Stimulated activated CD4-positive, alpha-beta T cell treated with anti-CD3 and anti-CD28 coated beads, Interleukin-15, amount 100 ng/mL, for 48 hours (primary cell): Measurements from ENCODE around the gene NECTIN2.
A peak's percentile ranks its signal among the peaks of the same experiment; 100 is the strongest.

Experiments
- DNase-seq, 2 donors: peaks; one replicate each; pipeline ENCODE4 v3.0.0-alpha.2; 2020; ENCODE audit warnings: low read depth in 2 of 2

Gene NECTIN2

DNA sequence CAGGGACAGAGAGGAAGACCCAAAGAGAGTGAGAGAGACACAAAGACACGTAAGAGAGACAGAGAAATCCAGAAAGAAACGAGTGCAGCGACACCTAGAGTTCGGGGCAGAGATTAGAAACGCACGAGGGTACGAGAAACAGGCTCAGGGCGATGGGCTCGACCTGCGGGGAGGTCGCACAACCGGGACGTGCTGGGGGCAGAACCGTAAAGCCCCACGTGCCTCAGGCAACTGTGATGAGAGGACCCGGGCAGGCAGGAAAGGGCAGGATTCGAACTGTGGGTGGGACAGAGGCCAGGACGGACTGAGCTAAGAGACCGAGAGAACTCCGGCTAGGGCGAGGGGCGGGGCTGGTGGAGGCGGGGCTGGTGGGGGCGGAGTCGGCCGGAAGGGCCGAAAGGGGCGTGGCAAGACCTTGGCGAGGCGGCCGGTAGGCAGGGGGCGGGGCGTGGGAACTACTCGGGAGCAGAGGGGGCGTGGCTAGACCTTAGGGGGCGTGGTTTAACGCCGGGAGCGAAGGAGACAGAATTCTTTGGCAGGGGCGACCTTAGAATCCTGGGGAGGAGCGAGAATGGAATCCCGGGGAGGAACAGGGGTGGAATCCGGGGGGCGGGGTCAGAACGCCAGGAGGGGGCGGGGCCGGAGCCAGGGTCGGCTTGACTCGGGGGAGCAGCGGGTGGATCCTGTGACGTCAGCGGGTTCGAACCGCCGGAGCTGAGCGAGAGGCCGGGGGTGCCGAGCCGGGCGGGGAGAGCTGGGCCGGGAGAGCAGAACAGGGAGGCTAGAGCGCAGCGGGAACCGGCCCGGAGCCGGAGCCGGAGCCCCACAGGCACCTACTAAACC lies at the start of gene NECTIN2:
Gene NECTIN2 (plus strand): TSS at position 686 of the 843 bp plus-strand sequence. CDS start 229 bp downstream, outside the sequence.
- peak; percentile 89 to 90 for DNase-seq

DNA sequence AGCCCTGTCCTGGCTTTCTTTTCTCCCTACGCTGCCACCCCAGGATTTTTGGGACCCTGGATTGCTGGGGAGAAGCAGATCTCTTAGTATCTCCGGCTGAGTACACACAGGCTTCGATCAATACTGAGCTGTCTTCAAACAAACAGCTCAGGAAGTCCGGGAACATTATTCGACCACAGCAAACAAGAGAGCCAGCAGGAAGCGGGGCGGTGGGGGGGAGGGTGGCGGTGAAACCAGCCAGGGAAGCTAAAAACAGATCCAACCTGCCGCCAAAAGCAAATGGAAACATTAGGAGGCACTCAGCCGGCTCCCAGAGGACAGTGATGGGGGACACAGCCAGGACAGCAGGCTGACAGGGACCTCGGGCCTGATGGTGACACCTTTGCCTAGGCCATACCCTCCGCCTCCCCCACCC lies 49.4 kb upstream of the NECTIN2 start:
- DNase-seq, result no peak

DNA sequence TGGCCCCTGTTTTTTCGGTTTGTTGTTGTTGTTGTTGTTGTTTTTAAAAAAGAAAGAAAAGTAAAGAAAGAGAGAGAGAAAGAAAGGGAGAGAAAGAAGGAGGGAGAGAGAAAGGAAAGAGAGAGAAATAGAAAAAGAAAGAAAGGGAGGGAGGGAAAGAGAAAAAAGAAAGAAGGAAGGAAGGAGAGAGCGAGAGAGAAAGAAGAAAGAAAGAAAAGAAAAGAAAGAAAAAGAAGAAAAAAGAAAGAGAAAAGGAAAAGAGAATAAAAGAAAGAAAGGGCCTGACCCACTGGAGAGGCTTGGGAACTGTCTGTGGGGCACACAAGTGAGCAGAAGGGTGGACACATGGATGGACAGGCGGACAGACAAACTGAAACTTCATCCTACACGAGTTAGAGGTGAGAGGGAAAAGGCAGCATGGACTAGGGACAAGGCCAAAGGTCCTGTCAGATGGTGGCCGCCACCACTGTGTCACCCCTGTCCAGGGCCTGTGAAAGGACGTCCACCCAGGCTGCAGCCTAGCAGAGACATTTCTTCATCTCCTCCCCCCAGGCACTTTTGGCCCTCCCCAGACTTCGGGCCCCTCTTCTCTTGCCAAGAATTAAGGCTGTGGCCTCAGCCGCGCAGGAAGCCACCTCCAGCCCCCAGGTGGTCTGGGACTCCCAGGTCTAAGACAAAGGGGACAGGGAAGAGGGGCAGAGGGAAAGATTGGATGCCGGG lies 46.3 kb upstream of the NECTIN2 start:
- DNase-seq, result no peak

- DNase-seq, result peak; percentile 70 to 79
Observed at GRCh38 chr19:44800461-44800860, 45.6 kb upstream of the NECTIN2 start.

DNA sequence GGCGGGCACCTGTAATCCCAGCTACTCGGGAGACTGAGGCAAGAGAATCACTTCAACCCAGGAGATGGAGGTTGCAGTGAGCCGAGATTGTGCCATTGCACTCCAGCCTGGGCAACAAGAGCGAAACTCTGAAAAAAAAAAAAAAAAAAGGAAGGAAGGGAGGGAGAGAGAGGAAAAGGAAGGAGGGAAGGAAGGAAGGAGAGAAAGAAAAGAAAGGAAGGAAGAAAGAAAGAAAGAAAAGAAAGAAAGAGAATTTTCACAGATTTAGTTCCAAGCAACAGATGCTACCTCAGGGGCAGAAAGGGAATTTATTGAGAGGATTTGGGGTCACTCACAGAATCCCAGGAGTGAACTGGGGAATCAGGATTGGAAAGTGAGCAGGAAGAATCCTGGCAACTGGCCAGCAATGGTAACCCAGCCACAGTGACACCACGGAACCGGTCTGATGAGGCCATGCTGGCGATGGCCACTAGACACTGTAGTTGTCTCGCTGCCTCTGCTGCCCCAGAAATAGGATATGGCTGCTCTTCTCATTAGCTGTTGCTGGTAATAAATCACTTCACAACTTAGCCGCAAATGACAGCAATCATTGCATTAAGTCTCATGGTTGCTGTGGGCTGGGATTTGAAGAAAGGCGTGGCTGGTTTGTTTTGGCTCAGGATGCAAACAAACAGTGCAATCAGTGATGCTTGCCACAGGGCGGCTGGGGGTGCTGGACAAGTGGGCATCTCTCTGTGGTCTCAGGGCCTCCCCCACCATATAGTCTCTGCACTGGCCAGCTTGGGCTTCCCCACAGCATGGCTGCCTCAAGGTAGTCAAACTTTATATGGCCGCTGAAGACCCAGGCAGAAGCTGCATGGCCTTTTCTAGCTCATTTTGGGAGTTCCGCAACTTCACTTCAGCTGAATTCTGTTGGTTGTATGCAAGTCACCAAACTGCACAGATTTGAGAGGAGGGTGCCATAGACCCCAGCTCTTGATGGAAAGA lies 42.4 kb upstream of the NECTIN2 start:
- DNase-seq, result no peak

DNA sequence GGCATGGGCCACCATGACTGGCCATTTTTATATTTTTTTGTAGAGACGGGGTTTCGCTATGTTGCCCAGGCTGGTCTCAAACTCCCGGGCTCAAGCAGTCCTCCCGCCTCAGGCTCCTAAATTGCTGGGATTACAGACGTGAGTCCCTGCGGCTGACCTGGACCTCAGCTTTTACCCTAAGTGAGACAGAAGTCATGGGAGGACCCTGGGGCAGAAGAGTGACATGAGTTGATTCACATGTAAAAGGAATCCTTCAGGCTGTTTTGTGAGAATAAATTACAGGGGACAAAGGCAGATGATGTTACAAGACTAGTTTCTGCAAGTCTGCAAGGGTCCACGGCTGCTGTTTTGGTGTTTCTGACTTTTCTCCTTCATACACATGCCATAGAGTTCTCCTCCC lies 39.8 kb upstream of the NECTIN2 start:
- DNase-seq, result no peak

DNA sequence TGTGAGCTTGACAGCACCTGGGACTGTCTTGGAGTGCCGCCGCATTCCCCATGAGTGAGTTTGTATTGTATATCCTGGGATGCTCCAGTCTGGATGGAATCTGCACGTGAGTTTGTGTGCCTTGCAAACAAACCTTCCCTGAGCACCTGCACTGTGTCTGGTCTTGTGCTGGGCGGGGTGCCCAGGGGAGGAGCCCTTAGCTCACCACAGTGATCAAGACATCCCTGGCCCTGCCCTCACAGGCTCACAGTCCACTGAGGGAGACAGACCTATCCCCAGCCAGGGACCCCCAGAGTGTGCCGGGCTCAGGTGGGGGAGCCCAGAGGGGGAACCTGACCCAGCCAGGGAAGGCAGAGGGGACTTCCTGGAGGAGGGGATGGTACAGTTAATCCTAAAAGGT lies 38.9 kb upstream of the NECTIN2 start:
- DNase-seq, result no peak

GRCh38 chr19:44807652-44808462 lies 38.2 kb upstream of the NECTIN2 start:
- DNase-seq, result no peak

GRCh38 chr19:44808463-44809371 lies 37.4 kb upstream of the NECTIN2 start, which contains the start of gene BCAM:
BCAM (plus strand) TSS chr19:44809103; CDS start chr19:44809125, 22 bp downstream.
- DNase-seq, result no peak

GRCh38 chr19:44809577-44810233 lies 36.4 kb upstream of the NECTIN2 start:
- no peak for DNase-seq

GRCh38 chr19:44810234-44811121 lies 35.6 kb upstream of the NECTIN2 start:
- DNase-seq, result no peak

- DNase-seq, result no peak
Observed at GRCh38 chr19:44811122-44811419, 35.0 kb upstream of the NECTIN2 start.

GRCh38 chr19:44812142-44812718 lies 33.9 kb upstream of the NECTIN2 start:
- no peak for DNase-seq

DNA sequence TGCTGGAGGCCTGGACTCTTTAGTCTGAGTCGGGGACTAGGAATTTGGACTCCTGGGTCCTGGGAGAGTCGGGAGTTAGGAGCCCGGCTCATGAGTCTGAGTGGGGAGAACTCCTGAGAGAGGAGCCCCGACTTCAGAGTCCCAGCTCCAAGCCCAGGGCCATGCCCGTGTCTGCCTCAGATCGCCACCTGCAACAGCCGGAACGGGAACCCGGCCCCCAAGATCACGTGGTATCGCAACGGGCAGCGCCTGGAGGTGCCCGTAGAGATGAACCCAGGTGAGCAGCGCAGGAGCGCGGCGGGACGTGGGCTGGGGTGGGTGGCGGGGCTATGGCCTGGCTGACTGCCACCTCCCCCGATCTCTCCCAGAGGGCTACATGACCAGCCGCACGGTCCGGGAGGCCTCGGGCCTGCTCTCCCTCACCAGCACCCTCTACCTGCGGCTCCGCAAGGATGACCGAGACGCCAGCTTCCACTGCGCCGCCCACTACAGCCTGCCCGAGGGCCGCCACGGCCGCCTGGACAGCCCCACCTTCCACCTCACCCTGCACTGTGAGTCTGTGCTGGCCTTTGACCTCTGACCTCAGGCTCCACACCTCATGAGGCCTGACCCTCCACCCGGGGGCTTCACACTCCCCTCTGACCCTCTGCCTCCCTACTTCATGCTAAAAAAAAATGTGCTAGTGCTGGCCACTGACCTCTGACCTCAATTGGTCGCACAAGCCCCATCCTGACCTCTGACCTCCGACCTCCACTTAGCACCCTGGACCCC lies 32.8 kb upstream of the NECTIN2 start:
- DNase-seq, result no peak

DNA sequence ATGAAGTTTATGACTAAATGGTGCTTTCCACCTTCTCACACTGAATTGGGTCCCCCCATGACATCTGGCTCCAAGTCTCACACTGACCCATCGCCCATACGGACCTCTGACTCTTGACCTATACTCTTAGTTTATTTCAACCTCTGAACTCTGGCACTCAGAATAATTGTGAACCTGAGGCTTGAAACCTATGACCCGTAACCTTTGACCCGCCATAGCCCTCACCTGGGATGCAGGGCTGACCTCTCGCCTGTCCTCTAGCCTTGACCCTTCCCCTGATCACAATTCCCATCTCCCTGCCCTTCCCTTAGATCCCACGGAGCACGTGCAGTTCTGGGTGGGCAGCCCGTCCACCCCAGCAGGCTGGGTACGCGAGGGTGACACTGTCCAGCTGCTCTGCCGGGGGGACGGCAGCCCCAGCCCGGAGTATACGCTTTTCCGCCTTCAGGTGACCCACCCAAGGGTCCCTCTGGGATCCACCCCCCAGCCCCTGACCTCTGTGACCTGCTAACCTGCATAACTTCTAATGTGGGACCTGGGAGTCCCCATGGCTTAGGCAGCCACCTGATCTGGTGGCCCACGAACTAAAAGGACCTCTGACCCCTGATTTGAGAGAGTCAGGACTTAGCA lies 32.1 kb upstream of the NECTIN2 start:
- DNase-seq, result no peak

DNA sequence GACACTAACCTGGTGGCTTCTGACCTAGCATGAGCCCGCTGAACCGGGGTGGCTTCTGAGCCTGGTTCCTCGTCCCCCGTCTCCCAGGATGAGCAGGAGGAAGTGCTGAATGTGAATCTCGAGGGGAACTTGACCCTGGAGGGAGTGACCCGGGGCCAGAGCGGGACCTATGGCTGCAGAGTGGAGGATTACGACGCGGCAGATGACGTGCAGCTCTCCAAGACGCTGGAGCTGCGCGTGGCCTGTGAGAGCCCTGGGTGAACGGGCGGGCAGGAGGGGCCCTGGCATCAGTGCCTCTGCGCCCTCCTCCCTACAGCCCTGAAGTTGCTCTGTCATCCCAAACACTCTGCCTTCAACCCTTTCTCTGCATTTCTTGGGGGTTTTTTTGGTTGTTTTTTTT lies 31.6 kb upstream of the NECTIN2 start:
- DNase-seq, result no peak

DNA sequence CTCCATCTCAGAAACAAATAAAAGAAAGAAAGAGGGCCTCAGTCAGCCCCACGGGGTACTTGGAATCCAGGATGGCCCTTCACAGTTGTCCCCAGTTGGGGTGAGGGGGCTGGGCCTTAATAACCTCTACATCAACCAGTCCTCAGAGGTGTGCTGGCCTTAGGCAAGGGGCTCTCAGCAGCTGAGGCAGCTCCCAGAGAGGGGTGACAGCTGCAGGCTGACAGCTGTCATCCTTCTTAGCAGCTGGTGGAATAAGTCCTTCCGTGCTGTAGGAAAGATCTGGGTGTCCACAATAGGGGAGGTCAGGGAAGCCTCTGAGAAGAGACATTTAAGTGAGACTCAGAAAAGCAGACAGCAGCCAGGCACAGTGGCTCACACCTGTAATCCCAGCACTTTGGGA lies 29.8 kb upstream of the NECTIN2 start:
- no peak for DNase-seq
